NCI-H1092 (cell line): ENCODE results near the gene DLGAP1.

Source experiments
- DNase-seq: peaks from one replicate; lab custom pipeline; 2025; lab: John Stamatoyannopoulos, UW

The DLGAP1 gene

DNA sequence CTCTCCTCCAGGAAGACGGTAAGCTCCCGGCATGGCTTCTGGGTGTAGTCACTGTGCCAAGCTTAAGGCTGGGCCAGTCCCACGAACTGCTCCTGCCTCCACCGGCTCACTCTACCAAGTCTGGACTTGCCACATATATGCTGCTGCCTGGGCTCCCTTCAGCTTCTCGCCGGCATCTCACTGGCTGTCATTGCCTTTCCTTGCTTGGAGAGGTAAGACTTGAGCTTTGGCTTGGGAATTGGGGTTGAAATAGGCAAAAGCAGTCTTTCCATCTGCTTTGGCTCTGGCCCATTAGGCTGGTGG, 524.1 kb downstream of the DLGAP1 start:
- DNase-seq = no peak

DNA sequence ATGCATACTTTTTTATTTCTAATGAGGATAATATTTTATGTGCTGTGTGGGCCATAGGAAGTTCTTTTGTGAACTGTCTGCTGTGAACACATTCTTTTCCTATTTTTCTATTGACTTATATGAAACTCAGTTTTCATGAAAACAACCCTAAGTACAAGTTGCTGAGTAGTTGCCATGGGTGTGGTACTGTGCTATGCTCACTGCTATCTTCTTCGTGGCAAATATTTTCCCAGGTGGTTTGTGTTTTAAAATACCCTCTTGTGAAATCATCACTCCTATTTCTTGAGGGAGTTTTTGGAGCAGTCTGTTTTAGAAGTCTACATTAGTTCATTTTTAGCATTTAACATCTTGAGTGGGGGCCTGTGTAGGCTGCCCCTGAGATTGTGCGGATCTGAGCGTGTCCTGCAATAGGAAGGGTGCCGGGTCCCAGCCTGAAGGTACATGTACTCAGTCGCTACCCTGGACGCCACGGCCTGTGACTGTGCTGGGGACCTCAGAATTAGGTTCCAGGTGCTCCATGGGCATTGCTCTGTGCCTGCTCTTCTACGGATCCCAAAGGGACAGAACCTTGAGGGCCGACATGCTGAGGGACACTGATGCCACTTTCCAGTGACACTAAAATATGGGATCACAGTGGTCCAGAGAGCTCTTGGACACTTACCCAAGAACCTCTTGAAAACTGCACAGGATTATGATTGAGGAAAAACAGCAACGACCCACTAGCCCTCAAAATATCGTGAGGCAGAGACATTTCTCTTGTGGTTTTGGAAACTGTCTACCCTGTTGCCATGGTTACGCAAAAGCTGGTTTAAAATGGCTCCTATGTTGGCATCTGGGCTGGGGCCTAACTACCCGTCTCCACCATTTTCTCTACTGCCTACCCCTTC, 524.7 kb downstream of the DLGAP1 start:
- no peak for DNase-seq

DNA sequence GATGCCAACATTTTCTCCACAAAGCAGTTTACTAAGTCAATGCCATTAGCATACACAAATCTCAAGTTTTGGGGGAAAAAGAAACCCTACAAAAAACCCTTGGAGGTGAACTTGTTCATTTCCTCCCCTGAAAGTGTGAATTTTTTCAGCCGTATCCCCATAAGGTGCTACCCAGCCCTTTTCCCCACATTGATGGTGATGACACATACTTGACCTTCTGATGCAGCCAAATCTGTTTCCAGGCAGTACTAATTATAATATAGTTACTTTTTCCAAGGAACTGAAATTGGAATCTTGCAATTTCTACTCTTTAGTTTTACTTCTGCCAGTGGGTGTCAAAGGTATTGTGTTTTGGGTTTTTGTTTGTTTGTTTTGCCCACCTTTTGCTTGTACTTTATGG, 530.7 kb downstream of the DLGAP1 start:
- DNase-seq = no peak

DNA sequence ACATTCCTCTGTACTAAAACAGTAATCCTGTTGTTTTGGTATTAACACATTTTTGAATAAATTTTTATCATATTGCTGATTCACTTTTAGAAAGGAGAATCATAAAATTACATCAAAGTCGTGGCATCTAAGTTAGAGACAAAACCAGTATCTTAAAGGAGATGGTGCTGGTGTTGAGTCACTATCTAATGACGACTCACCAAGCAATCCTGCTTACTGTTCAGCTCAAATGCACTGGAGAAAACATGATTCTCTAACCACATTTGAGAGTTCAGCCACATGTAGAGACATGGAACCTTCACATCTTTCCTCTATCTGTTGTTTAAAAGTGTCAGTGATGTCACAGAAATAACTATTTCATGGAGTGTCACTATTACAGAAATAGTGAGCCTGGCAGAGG, 531.4 kb downstream of the DLGAP1 start:
- DNase-seq = no peak

DNA sequence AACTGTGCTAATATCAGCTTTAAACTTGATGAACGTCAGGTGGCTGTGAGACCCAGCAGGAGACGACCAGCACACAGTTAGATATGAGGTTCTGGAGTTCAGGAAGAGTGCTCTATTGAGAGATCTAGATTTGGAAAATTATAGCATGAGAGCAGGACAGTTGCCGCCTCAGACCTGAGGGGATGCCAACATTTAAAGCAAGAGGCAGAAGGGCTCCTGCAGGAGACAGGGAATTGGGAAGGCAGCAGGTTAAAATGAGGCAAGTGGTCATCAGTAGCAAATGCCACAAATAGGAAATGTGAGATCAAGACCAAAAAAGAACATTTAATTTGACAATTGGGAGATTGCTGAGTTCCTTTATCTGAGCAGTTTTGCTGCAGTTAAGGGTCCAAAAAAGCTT, 533.3 kb downstream of the DLGAP1 start:
- no peak for DNase-seq

DNA sequence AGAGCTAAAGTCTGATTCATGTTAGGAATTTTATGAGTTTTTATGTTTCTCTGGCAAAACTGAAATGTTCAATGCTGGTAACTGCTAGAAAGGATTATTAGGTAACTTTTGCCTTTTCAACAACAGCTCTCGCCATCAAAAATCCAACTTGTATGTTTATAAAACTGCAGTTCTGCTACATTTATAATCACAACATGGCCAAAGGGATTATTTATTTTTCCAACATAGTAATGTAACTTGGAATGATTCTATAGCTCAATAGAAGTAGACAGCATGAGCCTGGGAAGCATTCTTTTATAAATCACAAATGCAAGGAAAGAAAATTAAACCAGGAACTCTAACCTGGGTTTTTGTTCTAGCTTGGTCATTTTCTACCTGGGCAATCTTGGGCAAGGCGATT, 534.3 kb downstream of the DLGAP1 start:
- DNase-seq = no peak

DNA sequence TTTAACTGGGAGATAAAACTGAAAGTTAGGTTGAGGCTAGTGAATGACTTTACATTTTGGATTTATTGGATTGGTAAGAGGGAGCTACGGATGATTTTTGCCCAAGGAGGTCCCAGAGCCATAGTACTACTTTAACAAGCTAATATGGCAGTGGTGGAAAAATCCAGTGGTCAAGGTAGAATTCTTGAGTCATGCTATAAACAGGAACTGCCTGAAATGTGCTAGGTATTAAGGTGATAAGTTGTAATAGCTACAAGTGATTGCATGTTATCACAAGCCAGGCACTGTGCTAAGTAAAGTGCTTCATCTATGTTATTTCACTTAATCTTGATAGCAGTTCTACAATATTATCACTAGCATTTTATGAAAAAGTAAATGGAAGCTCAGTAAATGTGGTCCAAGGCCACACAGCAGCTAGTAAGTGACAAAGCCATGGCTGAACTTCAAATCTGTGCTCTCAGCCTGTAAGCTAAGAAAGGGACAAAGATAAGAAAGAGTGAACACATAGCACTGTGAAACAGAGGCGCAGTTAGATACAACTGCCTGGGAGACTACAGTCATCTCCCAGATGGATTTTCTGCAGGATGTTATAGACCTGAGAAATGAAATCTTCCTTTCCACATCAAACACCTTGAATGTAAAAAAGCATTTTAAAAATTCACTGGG, 535.6 kb downstream of the DLGAP1 start:
- no peak for DNase-seq

DNA sequence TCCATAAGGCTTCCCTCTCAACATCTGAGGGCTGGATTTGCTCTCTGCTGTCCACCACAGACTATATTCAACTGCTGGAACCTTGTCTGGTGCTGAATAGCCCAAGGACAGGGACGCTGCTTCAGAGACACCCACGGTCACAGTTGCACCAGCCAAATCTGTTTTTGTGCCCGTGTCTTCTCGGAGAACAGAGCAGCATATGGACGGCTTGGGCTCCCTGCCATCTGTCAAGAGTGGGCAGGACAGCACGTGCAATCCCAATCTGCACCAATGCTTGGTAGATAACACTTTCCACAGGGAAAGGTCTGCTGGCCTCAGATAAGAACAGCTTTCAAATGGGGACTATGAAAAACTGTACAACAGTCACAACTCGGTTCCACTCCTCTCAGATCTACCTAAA, 539.0 kb downstream of the DLGAP1 start:
- no peak for DNase-seq

DNA sequence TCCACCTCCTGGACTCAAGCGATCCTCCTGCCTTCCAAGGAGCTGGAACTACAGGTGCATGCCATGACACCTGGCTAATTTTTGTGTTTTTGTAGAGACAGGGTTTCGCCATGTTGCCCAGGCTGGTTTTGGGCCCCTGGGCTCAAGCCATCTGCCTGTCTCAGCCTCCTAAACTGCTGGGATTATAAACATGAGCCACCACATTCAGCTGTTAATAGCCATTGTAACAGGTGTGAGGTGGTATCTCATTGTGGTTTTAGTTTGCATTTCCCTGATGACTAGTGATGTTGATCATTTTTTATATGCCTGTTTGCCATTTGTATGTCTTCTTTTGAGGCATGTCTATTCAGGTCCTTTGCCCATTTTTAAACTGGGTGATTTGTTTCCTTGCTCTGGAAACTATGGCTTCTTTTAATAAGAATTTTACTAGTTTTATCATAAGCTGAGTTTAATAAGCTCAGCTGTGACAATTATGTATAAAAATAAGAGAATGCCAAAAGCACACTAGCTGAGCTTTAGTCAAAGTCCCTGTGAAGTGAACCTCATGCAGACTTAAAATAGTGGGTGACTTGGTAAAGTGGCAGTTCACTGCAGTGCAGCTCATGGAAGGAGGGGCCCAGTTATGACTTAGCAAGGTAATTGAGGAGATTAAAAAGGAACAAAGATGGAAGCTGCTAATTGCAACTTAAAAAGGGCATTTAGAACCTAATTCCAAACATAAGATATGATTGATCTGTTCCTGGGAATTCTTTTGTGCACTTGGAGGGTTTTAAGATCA, 540.1 kb downstream of the DLGAP1 start:
- no peak for DNase-seq

DNA sequence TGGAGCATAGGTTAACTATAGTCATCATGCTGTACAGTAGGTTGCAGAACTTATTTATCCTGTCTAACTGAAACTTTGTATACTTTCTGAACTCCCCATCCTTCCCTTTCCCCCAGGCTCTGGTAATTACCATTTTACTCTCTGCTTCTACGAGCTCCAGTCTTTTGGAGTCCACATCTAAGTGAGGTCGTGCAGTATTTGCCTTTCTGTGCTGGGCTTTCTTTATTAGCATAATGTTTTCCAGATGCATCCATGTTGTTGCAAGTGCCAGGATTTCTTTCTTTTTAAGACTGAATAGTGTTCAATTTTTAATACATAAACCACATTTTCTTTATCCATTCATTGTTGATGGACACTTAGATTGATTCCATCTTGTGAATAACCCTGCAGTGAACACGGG, 541.0 kb downstream of the DLGAP1 start:
- no peak for DNase-seq

DNA sequence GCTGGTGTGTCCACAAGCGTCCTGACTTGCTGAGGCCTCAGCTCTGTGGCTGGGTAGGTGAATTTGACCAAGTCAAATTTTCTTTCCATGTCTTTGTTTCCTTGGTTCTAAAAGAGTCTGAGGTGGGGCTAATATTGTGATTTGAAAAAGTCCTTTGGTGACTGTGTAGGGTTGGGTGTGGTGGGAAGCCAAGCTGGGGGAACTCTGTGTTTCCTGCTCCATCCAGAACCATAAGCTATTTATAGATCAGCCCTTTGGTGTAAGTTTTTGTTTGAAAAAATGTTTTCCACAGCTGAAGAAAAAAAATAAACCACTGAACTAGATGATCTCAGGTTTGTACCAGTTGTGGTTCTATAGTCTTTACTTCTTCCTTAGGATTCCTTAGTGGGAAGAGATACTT, 542.4 kb downstream of the DLGAP1 start:
- no peak for DNase-seq

DNA sequence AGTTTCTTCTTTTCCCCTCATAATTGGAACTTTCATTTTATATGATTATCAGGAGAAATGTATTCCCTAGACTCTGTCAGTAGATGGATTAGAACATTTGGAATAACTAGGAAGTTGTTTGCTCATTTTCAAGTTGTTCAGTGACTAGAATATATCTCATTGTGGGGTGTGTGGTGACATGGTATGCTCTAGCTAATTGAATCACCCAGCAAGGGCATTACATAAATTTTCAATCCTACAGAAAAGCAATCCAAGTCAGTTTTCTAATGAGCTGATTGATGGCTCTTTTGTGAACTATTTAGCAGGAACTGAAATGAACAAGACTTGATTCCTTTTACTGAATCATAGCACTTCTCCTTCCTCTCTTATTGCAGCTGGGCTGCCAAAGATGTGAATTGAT, 543.7 kb downstream of the DLGAP1 start:
- DNase-seq = no peak

DNA sequence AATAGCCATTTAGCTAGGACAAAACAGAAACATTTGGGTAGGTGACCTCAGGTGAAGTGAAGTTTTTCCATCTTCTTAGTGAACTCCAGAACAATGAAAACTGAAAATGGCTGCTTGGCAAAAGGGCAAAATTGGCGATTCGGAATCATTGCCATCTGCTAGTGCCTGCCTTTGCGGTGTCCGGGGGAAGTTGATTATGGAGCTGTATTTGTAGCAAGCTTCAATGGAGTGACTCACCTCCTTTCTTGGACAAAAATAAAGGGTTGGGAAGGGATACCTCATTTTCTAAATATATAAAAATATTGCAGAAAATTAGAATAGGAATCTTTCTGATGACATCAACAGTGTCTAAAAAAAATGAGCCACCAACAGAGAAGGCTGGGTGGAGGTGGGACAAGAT, 544.6 kb downstream of the DLGAP1 start:
- no peak for DNase-seq

DNA sequence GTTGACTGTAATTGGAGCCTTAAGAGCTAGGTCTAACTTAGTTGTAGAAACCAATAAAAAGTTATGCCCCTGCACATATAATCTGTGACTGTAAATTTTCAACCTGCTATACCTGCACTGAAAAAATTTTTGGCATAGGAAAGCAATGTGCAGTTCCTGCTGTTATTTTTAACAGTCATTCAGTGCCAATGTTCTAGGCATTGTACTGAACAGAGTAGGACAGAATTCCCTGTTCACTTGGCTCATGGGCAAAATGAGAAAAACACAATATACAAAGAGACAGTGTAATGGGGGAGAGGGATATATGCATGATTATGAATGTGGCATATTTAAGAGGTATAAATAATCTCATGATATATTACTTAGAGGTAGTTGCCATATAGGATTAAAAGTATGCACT, 547.2 kb downstream of the DLGAP1 start:
- DNase-seq = no peak

DNA sequence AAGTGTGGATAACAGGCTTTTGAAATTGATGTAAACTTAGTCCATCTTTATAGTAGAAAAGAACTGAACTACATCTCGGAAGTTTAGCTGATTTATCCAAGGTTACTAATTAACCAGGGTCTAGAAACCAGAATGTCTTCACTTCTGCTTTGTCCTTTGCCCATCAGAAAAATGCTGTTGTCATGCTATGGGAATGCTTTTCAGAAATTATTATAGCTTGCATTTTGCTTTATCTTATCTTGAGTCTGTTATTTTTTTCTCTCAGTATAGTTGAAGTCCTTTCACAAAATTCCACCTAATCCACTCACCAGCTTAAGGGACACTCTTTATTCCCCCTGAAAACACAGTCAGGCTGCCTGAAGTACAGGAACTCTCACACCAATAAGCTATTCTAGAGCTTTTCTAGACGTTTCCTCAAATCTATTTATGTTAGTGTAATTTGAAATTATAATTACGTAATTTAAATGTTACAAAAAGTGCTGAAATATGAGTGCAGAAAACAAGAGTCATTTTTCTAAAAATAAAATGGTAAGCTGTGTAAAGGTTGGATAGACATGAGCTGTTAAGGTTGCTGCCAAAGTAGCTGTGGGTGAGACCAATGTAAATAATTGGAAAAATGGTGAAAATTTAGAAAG, 548.9 kb downstream of the DLGAP1 start:
- no peak for DNase-seq

DNA sequence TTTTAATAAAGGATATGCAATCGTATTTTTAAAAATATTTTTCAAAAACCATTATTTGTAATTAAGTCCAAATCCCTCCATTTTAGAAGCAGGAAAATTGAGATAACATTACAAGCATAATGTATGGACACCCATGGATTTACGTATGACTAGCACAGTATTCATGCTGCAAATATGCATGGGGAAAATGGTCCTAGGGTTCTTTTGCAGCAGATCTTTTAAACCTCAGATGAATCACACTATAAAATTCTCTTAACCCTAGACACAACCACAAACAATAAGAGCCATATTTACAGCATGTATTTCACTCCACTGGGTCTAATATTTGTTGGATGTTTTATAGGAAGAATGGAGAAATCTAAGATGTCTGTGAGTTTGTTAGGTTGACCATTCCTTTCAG, 551.8 kb downstream of the DLGAP1 start:
- no peak for DNase-seq

DNA sequence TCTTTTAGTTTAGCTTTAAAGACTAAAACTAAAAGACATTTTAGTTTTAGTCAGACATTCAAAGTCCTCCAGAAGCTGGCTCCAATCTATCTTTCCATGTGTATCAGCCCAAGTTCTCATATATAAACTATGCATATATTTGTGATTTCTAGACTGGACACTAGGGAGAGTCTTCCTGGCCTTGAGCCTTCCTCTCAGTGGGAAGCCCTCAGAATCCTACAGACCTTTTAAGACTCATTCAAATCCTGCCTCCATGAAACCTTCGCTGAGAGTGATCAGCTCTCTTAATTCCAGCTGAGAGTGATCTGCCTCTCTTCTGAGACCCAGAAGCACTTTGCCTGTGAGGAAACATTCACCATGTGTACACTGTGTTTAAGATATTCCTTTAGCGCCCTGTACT, 552.4 kb downstream of the DLGAP1 start:
- DNase-seq = no peak

DNA sequence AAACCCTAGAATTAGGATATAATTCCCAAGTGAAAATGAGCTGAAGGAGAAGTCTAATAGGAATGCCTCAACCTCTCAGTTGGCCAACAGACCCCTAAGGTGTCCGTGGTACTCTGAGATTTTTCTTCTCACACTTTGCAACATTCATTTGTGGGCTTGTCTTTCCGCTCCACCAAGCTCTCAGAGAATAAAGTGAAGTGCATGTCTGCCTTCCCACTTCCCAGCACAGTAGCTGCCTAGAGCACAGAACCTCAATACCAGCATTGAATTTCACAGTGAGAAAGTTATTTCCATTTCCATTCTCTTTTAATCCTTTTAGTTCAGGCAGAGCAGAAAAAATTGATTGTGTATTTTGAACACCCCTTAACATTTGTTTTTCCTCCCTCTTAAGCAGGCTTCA, 553.3 kb downstream of the DLGAP1 start:
- DNase-seq = no peak

DNA sequence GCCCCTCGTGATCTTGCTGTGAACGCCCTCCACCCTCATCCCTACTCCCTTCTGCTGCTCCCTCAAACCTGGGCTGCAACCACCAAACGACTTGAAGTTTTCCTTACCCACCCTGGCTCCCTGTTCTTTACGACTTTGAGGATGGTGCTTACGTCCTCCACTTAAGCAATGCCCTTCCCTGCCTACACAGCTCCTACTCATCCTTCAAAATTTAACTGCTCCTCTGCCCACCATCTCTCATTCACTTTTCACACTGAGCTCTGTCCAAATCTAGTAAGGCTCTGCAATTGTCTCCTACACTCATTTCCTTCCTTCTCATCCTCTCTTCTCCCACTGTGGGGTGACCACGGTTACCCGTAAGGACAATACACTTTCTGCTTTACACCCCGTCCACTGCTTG, 554.1 kb downstream of the DLGAP1 start:
- no peak for DNase-seq

DNA sequence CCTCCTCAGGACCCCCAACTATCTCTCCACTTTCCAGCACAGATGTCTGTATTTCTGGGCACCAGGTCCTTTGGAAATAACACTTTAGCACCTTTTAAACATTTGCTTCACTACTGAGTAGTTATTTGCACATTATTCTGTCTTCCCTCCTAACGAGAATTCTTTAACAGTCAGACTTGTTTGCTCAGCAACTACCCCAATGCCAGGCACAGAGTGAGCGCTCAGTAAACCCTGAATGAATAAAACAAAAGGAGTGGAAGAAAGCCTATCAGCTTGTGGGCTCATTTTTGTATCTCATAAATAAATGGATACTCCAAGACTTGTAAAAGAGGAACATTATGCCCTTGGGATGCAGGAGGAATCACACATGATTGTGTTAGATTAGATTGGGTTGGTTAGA, 554.8 kb downstream of the DLGAP1 start:
- DNase-seq = no peak

DNA sequence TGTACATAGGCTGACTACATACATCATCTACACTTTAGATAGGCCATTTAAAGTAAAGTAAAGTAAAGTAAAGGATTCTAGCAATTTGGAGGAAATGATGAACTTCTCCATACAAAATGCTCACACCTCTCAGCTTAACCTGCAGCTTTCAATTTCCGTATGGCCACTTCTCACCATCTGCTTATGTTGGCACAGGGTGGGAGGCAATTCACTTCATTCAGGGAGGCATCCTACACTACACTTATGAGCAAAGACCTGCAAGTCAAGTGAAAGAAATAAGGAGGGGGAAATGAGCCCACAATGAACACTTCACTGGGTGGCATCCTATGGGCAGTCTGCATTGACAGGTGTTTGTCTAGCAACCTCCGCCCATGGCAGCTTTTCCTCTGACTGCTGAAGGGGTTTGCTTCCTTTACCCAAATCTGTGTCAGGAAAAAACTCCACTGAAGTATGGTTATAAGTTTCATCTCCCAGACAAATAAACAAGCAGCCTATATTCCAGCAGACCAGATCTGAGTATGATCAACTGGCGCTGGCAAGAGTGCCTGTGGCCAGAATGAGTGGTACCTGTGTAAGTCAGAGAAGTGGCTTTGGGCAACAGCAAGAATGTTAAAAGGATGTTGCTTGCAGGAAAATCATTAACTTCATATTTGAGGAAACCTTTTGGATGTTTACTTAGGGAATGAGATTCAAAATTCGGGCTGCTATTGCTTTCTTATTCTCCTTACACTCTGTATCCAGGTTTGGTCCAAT, 556.1 kb downstream of the DLGAP1 start:
- no peak for DNase-seq

DNA sequence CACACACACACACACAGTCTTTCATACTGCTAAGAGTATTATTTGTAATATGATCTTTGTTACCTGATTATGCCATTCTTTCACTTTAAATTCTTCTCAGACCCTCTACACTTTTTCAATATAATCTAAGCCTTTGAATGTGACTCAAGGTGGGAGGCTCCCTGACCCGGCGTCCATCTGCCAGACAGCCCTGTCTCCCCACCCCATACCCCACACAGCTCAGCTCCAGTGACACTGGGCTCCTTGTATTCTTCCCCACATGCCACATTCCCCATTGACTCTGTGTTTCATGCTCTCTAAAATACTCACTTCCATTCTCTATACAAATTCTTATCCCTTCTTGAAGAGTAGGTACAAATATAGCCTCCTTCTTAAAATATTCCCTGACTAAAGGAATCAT, 563.0 kb downstream of the DLGAP1 start:
- no peak for DNase-seq
